GM10266 (cell line): ENCODE measurements around the gene CACNA1I.

Experiments used
- DNase-seq: peaks from one replicate; pipeline ENCODE4 v3.0.0; 2012; ENCODE audit errors: extremely low spot score
- TF ChIP-seq, protein P1 (sequence below): IDR thresholded peaks from 2 replicates; pipeline ENCODE4 v1.5.1; 2012; ENCODE audit warnings: mild to moderate bottlenecking, low read depth; ENCODE audit not compliant: control insufficient read depth, insufficient read depth; ENCODE audit errors: missing control alignments

The CACNA1I gene

GRCh38 chr22:39722501-39722900 is 151.9 kb downstream of the CACNA1I start:
- TF ChIP-seq, protein P1, sequence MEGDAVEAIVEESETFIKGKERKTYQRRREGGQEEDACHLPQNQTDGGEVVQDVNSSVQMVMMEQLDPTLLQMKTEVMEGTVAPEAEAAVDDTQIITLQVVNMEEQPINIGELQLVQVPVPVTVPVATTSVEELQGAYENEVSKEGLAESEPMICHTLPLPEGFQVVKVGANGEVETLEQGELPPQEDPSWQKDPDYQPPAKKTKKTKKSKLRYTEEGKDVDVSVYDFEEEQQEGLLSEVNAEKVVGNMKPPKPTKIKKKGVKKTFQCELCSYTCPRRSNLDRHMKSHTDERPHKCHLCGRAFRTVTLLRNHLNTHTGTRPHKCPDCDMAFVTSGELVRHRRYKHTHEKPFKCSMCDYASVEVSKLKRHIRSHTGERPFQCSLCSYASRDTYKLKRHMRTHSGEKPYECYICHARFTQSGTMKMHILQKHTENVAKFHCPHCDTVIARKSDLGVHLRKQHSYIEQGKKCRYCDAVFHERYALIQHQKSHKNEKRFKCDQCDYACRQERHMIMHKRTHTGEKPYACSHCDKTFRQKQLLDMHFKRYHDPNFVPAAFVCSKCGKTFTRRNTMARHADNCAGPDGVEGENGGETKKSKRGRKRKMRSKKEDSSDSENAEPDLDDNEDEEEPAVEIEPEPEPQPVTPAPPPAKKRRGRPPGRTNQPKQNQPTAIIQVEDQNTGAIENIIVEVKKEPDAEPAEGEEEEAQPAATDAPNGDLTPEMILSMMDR = no peak
- DNase-seq = no peak

DNA sequence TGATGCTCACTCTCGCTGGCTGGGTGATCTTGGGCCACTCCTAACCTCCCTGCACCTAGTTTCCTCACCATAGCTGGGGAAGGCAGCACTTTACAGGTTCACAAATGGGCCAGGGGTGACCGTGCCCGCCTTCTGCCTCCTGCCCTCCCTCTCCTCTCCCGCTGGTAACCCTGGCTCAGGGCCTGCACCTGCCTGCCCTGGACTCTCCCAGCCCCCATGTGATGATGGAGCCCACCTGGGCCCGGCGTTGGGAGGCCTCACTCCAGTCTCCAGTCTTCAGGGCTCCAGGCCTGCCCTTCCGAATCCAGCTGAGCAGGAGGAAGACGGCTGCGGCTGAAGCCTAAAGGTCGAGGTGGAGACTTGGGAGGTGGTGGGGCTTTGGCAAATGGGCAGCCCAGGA is 152.9 kb downstream of the CACNA1I start:
- TF ChIP-seq, protein P1 = no peak
- DNase-seq = no peak

DNA sequence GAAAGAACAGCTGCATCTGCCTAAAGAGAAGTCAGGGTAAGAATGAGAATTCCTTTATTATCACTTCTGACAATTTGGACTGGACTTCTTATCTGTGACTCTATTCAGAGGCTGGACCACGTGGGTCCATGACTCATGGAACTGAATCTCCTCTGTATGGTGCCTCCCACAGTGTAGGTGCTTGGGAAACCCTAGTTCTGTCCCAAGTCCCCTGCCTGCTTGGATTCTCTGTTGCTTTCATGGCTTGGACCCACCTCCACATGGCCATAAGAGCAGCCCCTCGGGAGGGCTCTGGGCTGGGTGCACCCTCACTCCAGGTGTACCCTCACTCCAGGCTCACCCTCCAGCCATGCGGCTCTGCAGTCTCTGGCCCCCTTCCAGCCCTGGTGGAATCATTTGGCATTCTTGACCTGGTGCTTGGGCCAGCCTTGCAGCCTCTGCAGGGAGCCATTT is 153.4 kb downstream of the CACNA1I start:
- TF ChIP-seq, protein P1 = no peak
- no peak for DNase-seq

GRCh38 chr22:39724390-39724789 is 153.8 kb downstream of the CACNA1I start:
- DNase-seq = no peak
- TF ChIP-seq, protein P1 = no peak

- no peak for DNase-seq
- TF ChIP-seq, protein P1 = no peak
Observed at GRCh38 chr22:39724857-39725256, 154.3 kb downstream of the CACNA1I start.

DNA sequence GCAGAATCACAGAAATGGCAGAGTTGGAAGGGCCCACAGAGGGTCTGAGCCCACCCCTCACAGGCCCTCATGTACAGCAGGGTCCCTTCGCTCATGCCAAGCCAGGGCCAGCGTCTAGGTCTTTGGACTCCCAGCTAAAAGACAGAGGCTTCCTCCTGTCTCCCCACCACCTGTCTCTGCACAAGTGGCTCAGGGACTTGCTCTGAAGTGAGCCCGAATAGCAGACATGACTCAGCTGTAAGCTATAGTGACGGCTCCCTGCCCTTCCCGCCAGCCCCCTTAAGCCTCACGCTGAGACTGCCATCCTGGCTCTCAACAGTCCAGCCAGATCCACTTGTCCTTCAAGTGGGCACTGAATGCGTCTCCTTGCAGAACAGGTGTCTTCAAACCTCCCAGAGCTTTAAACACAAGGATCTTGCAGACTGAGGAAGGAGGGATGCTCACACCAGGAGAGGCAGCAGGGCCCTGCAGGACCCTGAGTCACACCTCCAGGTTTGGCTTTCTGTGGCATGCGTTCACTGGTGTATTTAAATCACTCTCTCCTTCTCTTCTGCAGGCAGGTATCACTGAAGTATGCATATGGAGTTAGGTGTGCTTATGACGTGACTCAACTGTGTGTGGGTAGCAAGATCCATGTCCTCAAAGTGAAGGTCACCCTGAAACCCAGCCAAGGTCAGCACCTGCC is 154.9 kb downstream of the CACNA1I start:
- TF ChIP-seq, protein P1 = no peak
- no peak for DNase-seq

- no peak for DNase-seq
- TF ChIP-seq, protein P1 = no peak
Observed at GRCh38 chr22:39727541-39727940, 157.0 kb downstream of the CACNA1I start.
